C4-2B (cell line): ENCODE results near the gene GCNT1.

ENCODE experiments used
- CTCF ChIP-seq: fragments of 450-650 bp; conservative IDR thresholded peaks from 2 replicates; pipeline ENCODE4 v1.5.1; 2017; ENCODE audit warnings: mild to moderate bottlenecking
- ZFX ChIP-seq: fragments of 450-650 bp; IDR thresholded peaks from 2 replicates; pipeline ENCODE4 v1.6.1; 2017

DNA sequence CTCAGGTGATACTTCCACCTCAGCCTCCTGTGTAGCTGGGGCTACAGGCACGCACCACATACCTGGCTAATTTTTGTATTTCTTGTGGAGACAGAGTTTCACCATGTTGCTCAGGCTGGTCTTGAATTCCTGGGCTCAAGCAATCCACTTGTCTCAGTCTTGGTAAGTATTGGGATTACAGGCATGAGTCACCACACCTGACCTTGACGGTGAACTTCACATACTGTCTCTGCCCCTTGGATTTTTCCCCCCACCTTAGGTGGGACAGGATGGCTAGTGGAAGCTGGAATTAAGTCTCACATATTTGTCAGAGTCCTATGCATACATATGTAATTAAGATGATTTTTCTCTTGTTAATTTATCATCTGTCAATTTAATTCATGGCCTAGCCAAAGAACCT lies 43.8 kb upstream of the GCNT1 start:
- TF ChIP-seq CTCF, result no peak
- TF ChIP-seq ZFX, result no peak
